ENCODE results near the gene ANKRD62.

- TF ChIP-seq CTCF (IDR thresholded peaks at IDR 0.05 in 8 of 11, conservative IDR thresholded peaks at IDR 0.05 in 3 of 11), result no peak
- no peak for TF ChIP-seq POLR2AphosphoS5 (IDR thresholded peaks at IDR 0.05)
- TF ChIP-seq POLR2A (IDR thresholded peaks at IDR 0.05), result no peak
Measured at GRCh38 chr18:12079491-12080237, 14.0 kb upstream of the ANKRD62 start.

Data from spleen (tissue), 7 donors.